Karpas-422 (cell line): ENCODE data around the gene FGD2. TPM values are rescaled to one million over a fixed set of nuclear protein-coding genes. Genes with fewer than 3 reads are reported as not detected.
A peak's percentile ranks its signal among the peaks of the same experiment; 100 is the strongest.
"Not testable (repeated sequence)": the region's sequence is repeated elsewhere in the genome, so short reads cannot be mapped to it uniquely, and the experiment has no call there.

Experiments used
- DNase-seq: peaks from one replicate; pipeline ENCODE4 v3.0.0-alpha.2; 2015
- H2AFZ ChIP-seq: fragments of 200-600 bp; sonication (generic); 2 replicates; pipeline ENCODE4 v1.6.1; 2014; ENCODE audit warnings: antibody characterized with exemption, low read length, mixed read lengths
- H3K27ac ChIP-seq: fragments of 200-600 bp; sonication (generic); 2 replicates; pipeline ENCODE4 v1.5.1; 2014; ENCODE audit warnings: mild to moderate bottlenecking, low read length, moderate library complexity
- H3K27me3 ChIP-seq: fragments of 200-600 bp; sonication (generic); 2 replicates; pipeline ENCODE4 v1.6.1; 2014; ENCODE audit warnings: low read length, mixed read lengths
- H3K36me3 ChIP-seq: fragments of 200-600 bp; sonication (generic); 2 replicates; pipeline ENCODE4 v1.6.1; 2014; ENCODE audit warnings: low read length, mixed read lengths; ENCODE audit not compliant: insufficient read depth
- H3K4me1 ChIP-seq: fragments of 200-600 bp; sonication (generic); 2 replicates; pipeline ENCODE4 v1.6.1; 2014; ENCODE audit warnings: mild to moderate bottlenecking, low read length, mixed read lengths
- H3K4me2 ChIP-seq: fragments of 200-600 bp; sonication (generic); 2 replicates; pipeline ENCODE4 v1.6.1; 2014; ENCODE audit warnings: low read length, low read depth, mild to moderate bottlenecking; ENCODE audit not compliant: poor library complexity, severe bottlenecking
- H3K4me3 ChIP-seq: fragments of 200-600 bp; sonication (generic); 2 replicates; pipeline ENCODE4 v1.5.1; 2014; ENCODE audit warnings: mild to moderate bottlenecking, antibody characterized with exemption, low read length, mixed read lengths
- H3K79me2 ChIP-seq: fragments of 200-600 bp; sonication (generic); 2 replicates; pipeline ENCODE4 v1.6.1; 2014; ENCODE audit warnings: mild to moderate bottlenecking, low read length, mixed read lengths
- H3K9ac ChIP-seq: fragments of 200-600 bp; sonication (generic); 2 replicates; pipeline ENCODE4 v1.6.0; 2014; ENCODE audit warnings: low read length
- H3K9me2 ChIP-seq: fragments of 200-600 bp; sonication (generic), shearing (Covaris generic); replicated peaks from 2 replicates; pipeline ENCODE4 v1.6.0; 2014; ENCODE audit warnings: mild to moderate bottlenecking, low read length, moderate library complexity; ENCODE audit not compliant: insufficient read depth
- H3K9me3 ChIP-seq: fragments of 300-700, 200-600 bp; sonication (generic); 2 replicates; pipeline ENCODE4 v1.6.1; 2014; ENCODE audit warnings: low read length, mixed read lengths
- H4K20me1 ChIP-seq: fragments of 200-600 bp; sonication (generic); 2 replicates; pipeline ENCODE4 v1.6.1; 2014; ENCODE audit warnings: mild to moderate bottlenecking, antibody characterized with exemption, low read length, low read depth; ENCODE audit not compliant: insufficient read depth
- total RNA-seq: library from RNA; depleted of rRNA; stranded (reverse); fragments of >200 nt; shearing (Covaris generic); gene quantifications from 2 replicates; pipeline ENCODE4 v1.2.3, GENCODE V29; 2014; ENCODE audit warnings: low replicate concordance

FGD2 gene
- total RNA-seq, 1 experiment from 2014 or later, result 37.1 TPM

- H3K9me2 ChIP-seq, result no peaks in the 10 kb centered on the region
- H3K9ac ChIP-seq, result peak overlapping the region; percentile 98
- H2AFZ ChIP-seq, result no peak overlapping the region
- H3K9me3 ChIP-seq, result no peaks in the 10 kb centered on the region
- H3K4me1 ChIP-seq, result peaks cover 29% of the 10 kb centered on the region
- H3K4me3 ChIP-seq, result peak overlapping the region; percentile 97
- peak overlapping the region; percentile 49 for H3K27ac ChIP-seq
- H3K79me2 ChIP-seq, result peaks cover 60% of the 10 kb centered on the region
- H4K20me1 ChIP-seq, result peaks cover 49% of the 10 kb centered on the region
- H3K36me3 ChIP-seq, result no peaks in the 10 kb centered on the region
- H3K4me2 ChIP-seq, result peak overlapping the region; percentile 99
- H3K27me3 ChIP-seq, result no peaks in the 10 kb centered on the region
- DNase-seq, result peak; percentile 79
Measured at GRCh38 chr6:36984581-36985416, 20.7 kb upstream of the FGD2 start.

- H3K36me3 ChIP-seq, result no peaks in the 10 kb centered on the region
- no peaks in the 10 kb centered on the region for H3K9me2 ChIP-seq
- H3K4me1 ChIP-seq, result peaks cover 30% of the 10 kb centered on the region
- H3K79me2 ChIP-seq, result peaks cover 54% of the 10 kb centered on the region
- peaks cover 43% of the 10 kb centered on the region for H4K20me1 ChIP-seq
- H2AFZ ChIP-seq, result no peak overlapping the region
- no peak for DNase-seq
- no peaks in the 10 kb centered on the region for H3K27me3 ChIP-seq
- H3K27ac ChIP-seq, result peak overlapping the region; percentile 49
- no peaks in the 10 kb centered on the region for H3K9me3 ChIP-seq
- peak overlapping the region; percentile 98 for H3K9ac ChIP-seq
- peak overlapping the region; percentile 99 for H3K4me2 ChIP-seq
- peak overlapping the region; percentile 97 for H3K4me3 ChIP-seq
Measured at GRCh38 chr6:36985417-36985807, 20.0 kb upstream of the FGD2 start.

GRCh38 chr6:36985808-36986703 is 19.4 kb upstream of the FGD2 start, which contains the start of gene MTCH1:
TSS of gene MTCH1 (minus strand) at chr6:36986196. CDS start at chr6:36986173, 23 bp downstream.
- DNase-seq, result peak; percentile 96
- Histone ChIP-seq H2AFZ (peak within 1 kb of the TSS; percentile 53; the same call in 1 of the 2 replicates), H3K9me3 (no peaks in the 10 kb centered on the region), H3K4me1 (peaks cover 34% of the 10 kb centered on the region), H4K20me1 (peaks cover 37% of the 10 kb centered on the region), H3K79me2 (peaks cover 47% of the 10 kb centered on the region), H3K36me3 (no peaks in the 10 kb centered on the region), H3K27me3 (no peaks in the 10 kb centered on the region), H3K9me2 (no peaks in the 10 kb centered on the region), H3K9ac (peak within 1 kb of the TSS; percentile 98), H3K27ac (peak within 1 kb of the TSS; percentile 49), H3K4me2 (peak within 1 kb of the TSS; percentile 99), H3K4me3 (peak within 1 kb of the TSS; percentile 97)

- Histone ChIP-seq H3K9ac (peak overlapping the region; percentile 98), H4K20me1 (peaks cover 31% of the 10 kb centered on the region), H2AFZ (peak overlapping the region; percentile 53; the same call in 1 of the 2 replicates), H3K9me2 (no peaks in the 10 kb centered on the region), H3K27ac (no peak overlapping the region; the same call in 1 of the 2 replicates), H3K79me2 (peaks cover 41% of the 10 kb centered on the region), H3K9me3 (no peaks in the 10 kb centered on the region), H3K36me3 (no peaks in the 10 kb centered on the region), H3K4me1 (peaks cover 34% of the 10 kb centered on the region), H3K4me2 (peak overlapping the region; percentile 99), H3K27me3 (no peaks in the 10 kb centered on the region), H3K4me3 (peak overlapping the region; percentile 97)
- peak; percentile 65 for DNase-seq
Measured at GRCh38 chr6:36986704-36987047, 18.8 kb upstream of the FGD2 start.

- Histone ChIP-seq H2AFZ (0 out of 2 replicates have a peak overlapping the region, but pooled peaks have one; percentile 3), H3K4me2 (no peak overlapping the region), H3K27me3 (no peaks in the 10 kb centered on the region), H3K9me2 (no peaks in the 10 kb centered on the region), H3K9ac (no peak overlapping the region), H4K20me1 (peaks cover 8% of the 10 kb centered on the region; the same call in 1 of the 2 replicates), H3K9me3 (no peaks in the 10 kb centered on the region), H3K79me2 (peaks cover 17% of the 10 kb centered on the region), H3K4me1 (peaks cover 21% of the 10 kb centered on the region), H3K36me3 (no peaks in the 10 kb centered on the region), H3K27ac (no peak overlapping the region), H3K4me3 (no peak overlapping the region)
- no peak for DNase-seq
Measured at GRCh38 chr6:36989264-36989663, 16.2 kb upstream of the FGD2 start.

GRCh38 chr6:36990401-36990800 is 15.1 kb upstream of the FGD2 start:
- not testable (repeated sequence) for H3K79me2 ChIP-seq, H3K9me3 ChIP-seq, H3K9me2 ChIP-seq, H4K20me1 ChIP-seq, DNase-seq, H3K27me3 ChIP-seq, H3K4me3 ChIP-seq, H3K9ac ChIP-seq, H3K27ac ChIP-seq, H3K36me3 ChIP-seq, H2AFZ ChIP-seq, H3K4me2 ChIP-seq
- H3K4me1 ChIP-seq, result peaks cover 16% of the 10 kb centered on the region

GRCh38 chr6:36997811-36998722 is 7.4 kb upstream of the FGD2 start:
- Histone ChIP-seq H3K27me3 (no peaks in the 10 kb centered on the region), H3K4me2 (no peak overlapping the region), H3K27ac (no peak overlapping the region), H3K4me3 (no peak overlapping the region), H2AFZ (no peak overlapping the region), H3K9ac (no peak overlapping the region), H3K9me2 (no peaks in the 10 kb centered on the region), H3K79me2 (no peaks in the 10 kb centered on the region), H3K4me1 (peaks cover 5% of the 10 kb centered on the region; the same call in 1 of the 2 replicates), H4K20me1 (no peaks in the 10 kb centered on the region), H3K9me3 (no peaks in the 10 kb centered on the region), H3K36me3 (no peaks in the 10 kb centered on the region)
- DNase-seq, result no peak
